HG03280 (cell line): ENCODE data around the gene RECQL5.

Experiments
- ATAC-seq: cut with Tn5 transposase; IDR thresholded peaks from one replicate; pipeline ENCODE4 v1.9.1; 2021; ENCODE audit warnings: mild to moderate bottlenecking, moderate library complexity; ENCODE audit not compliant: unreplicated experiment

Gene RECQL5

GRCh38 chr17:75619506-75620431, 47.2 kb downstream of the RECQL5 start:
- ATAC-seq = no peak

DNA sequence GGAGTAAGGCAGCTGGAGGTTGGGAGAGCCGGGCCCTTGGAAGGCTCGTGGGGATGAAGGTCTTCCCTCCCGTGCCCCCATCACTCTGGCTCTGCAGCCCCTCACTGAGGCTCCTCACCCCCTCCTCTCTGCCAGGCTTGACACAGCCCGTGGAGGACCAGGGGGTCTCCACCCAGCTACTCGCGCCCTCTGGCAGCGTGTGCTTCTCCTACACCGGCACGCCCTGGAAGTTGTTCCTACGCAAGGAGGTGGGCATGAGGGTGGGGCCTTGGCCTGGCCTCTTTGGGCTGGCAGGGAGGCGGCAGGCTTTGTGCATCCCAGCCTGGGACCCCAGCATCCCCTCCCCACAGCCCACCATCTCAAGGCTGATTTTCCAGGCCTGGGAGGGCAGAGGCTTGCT, 49.3 kb downstream of the RECQL5 start:
- ATAC-seq = no peak

DNA sequence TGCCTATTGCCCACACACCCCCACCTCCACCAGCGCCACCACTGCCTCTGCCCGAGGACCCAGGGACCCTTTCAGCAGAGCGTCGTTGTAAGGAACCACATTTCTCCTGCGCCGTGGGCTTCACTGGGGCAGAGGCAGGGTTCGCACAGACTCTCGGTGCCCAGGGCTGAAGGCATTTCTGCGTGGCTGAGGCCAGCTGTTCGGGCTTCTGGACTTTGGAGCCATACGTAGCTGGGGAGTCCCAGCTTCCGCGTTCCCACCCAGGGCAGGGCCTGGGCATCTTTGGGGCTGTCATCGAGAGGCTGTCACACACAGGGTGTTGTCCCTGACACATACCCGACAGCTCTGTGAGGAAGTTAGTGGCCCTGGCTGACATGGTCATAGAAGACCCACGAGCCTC, 49.7 kb downstream of the RECQL5 start:
- ATAC-seq = no peak

DNA sequence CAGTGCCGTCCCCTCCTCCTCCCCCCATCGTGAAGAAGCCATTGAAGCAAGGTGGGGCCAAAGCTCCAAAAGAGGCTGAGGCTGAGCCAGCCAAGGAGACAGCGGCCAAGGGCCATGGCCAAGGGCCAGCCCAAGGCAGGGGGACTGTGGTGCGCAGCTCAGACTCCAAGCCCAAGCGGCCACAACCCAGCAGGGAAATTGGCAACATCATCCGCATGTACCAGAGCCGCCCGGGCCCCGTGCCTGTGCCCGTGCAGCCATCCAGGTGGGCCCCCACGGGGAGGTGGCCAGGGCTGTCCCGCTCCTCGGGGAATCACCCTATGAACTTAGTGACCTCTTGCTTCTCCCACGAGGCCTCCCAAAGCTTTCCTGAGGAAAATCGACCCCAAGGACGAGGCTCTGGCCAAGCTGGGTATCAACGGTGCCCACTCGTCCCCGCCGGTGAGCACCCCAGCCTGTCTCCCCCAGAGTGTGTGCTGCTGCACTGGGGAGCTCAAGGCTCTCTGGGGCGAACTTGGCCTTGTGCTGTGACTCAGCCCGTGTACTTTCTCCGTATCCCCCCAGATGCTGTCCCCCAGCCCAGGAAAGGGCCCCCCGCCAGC, 50.3 kb downstream of the RECQL5 start:
- no peak for ATAC-seq

GRCh38 chr17:75615301-75615700, 51.7 kb downstream of the RECQL5 start:
- ATAC-seq = no peak

GRCh38 chr17:75614556-75615270, 52.2 kb downstream of the RECQL5 start:
- no peak for ATAC-seq

- no peak for ATAC-seq
Observed at GRCh38 chr17:75614006-75614405, 52.9 kb downstream of the RECQL5 start.

DNA sequence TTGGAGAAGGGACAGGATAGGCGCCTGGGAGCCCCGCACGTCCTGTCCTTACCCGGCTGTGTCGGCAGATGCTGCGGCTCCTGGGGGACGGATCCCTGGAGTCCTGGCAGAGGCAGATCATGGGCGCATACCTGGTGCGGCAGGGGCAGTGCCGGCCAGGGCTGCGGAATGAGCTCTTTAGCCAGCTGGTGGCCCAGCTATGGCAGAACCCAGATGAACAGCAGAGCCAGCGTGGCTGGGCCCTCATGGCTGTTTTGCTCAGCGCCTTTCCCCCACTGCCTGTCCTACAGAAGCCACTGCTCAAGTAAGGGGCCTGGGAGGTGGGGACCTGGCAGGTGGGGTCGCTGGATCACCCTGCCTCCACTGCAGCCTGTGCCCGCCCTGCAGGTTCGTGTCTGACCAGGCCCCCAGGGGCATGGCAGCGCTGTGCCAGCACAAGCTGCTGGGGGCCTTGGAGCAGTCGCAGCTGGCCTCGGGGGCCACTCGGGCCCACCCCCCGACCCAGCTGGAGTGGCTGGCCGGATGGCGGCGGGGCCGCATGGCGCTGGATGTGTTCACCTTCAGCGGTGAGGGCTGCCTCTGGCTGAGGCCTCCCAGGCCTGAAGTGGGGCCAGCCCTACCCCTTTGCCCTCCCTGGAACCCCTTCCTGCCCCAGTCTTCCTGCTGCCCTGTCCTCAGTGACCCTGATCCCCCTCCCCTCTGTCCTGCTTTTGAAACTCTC, 53.9 kb downstream of the RECQL5 start:
- no peak for ATAC-seq

DNA sequence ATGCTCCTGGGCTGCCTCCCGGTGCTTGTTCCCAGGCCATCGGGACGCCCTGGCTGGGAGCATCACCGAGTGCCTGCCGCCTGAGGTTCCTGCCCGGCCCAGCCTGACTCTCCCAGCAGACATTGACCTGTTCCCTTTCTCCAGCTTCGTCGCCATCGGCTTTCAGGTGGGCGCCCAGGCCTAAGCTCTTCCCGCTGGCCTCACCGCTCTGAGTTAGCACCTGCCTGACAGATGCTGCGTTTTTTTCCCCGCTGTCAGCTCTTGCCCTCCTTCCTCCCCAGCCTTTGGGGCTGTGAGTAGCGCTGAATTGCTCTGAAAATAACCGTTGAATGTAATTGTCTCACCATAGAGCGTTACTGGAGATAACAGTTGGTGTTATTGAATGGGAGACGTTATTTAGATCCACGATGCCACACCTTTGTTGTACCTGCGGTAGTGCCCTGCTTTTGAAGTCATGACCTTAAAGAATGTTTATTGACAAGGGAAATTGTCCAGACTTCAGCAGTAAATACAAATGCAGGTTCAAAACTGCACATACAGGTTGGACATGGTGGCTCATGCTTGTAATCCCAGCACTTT, 55.0 kb downstream of the RECQL5 start:
- no peak for ATAC-seq

- ATAC-seq = no peak
Observed at GRCh38 chr17:75610103-75610984, 56.6 kb downstream of the RECQL5 start.

DNA sequence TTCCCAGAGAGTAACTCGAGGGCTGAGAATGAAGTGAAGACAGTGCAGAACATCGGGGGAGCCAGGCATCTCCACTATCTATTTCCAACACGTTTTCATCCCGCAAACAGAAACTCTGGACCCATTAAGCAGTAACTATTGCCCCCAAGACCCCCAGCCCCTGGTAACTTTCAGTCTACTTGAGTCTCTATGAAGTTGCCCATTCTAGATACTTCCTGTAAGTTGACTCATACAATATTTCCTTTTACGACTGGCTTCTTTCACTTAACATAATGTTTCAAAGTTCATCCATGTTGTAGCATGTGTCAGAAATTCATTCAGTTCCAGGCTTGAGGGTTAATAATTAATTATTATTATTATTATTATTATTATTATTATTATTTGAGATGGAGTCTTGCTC, 59.9 kb downstream of the RECQL5 start:
- ATAC-seq = no peak

- no peak for ATAC-seq
Observed at GRCh38 chr17:75605790-75606189, 61.2 kb downstream of the RECQL5 start.

DNA sequence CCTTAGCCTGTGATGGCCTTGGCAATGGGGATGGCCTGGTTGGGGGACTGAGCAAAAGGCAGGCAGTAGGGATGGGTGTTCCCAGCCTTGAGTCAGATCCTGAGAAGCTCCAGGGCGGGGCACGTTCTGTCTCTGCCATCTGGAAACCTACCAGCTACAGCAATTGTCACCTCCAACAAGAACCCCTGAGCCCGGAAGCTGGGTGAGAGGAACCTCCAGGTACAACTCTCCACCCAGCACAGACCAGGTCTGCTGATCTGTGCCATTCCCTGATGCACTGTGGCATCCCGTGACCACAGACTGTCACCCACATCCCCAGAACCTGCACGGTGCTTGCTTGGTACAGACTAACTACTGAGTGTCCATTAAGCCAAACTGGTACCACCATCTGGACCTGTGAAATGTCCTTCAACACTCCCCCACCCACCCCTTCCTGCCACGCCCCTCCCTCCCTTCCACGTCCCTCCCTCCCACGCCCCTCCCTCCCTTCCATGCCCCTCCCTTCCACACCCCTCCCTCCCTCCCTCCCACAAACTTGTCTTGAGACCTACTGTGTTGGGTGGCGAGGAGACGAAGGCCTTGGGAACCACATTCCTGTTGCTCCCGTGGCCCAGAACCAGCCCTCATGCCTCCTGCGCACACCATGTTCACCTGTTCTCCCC, 62.8 kb downstream of the RECQL5 start:
- no peak for ATAC-seq

DNA sequence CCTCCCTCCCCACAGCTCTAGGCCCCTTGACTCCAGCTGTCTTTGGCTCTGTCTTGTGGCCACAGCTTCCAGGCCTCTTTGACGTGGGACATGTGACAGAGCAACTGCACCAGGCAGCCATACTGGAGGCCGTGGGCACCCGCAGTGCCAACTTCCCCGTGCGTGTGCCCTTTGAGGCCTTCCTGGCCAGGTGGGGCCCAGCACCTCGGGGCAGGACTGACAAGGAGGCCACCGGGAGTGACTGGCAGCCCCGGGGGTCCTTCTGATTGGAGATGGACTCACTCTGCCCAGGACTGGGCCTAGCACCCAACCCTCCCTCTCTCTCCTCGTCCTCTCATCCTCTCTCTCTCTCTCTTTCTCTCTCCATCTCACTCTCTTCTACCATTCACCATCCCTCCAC, 63.8 kb downstream of the RECQL5 start:
- no peak for ATAC-seq

- ATAC-seq = no peak
Observed at GRCh38 chr17:75602644-75603043, 64.3 kb downstream of the RECQL5 start.

DNA sequence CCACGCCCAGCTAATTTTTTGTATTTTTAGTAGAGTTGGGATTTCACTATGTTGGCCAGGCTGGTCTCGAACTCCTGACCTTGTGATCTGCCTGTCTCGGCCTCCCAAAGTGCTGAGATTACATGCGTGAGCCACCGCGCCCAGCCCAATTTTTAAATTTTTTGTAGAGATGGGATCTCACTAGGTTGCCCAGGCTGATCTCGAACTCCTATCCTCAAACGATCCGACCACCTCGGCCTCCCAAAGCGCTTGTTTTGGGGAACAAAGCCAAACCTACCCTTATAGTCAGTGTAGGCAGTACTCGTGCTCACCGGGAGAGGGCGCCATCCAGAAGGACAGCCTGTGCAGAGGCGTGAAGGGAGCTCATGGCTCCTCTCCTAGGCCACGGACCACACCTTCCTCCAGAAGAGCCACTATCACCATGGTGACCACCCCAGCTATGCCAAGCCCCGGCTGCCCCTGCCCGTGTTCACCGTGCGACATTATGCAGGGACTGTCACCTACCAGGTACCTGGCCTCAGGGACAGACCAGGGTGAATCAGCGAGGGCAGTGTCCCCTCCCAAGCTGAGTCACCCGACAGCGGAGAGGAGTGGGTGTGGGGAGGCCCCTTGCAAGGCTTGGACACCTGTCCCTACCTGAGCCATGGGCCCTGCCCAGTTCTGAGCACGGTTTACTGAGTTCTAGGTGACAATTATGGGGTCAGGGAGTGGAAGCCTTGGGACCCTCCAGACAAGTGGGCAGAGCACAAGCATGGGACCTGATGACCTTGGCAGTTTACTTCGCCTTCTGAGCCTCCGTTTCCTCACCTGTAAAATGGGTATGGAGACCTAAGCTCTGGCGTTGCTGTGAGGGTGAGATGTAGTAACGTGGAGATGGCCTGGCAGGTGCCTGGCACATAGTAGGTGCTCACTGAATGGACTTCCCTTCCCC, 65.6 kb downstream of the RECQL5 start:
- no peak for ATAC-seq

DNA sequence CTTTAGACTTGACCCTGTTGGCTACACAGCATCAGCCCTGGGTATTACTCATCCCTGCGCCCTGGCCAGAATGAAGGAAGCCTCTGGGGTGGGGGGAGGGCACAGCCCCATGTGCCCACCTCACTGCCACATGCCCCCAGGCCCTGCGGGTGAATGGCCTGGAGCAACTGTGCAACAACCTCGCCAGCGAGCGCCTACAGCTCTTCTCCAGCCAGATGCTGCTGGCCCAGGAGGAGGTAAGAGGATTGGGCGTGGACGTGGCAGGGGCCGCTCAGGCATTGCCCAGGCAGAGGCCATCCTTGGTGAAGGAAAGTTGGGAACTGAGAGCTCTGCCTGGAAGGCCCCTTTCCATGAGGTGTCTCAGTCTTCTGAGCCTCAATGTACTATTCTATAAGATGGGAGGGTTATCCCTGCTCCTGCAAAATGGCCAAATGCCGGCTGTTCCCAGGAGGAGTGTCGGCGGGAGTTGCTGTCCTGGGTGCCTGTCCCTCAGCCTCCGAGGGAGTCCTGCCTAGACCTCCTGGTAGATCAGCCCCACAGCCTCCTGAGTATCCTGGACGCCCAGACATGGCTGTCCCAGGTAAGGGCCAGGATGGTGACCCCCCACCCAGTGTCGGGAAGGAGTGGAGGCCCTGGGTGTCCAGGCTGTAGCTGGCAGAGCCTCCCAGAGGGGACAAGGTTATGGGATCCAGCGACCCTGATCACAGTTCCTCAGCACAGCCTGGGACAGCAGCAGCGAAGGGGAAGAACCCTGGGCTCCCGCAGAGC, 70.5 kb downstream of the RECQL5 start:
- no peak for ATAC-seq
